ENCODE data around the gene FAM13A.

- no peak for TF ChIP-seq POLR2AphosphoS5 (IDR thresholded peaks at IDR 0.05)
- no peak for TF ChIP-seq CTCF (IDR thresholded peaks at IDR 0.05; ENCODE audit: poor library complexity, severe bottlenecking)
- TF ChIP-seq REST (IDR thresholded peaks at IDR 0.05; ENCODE audit: borderline replicate concordance) = no peak
- no peak for TF ChIP-seq EP300 (conservative IDR thresholded peaks at IDR 0.05; ENCODE audit: poor library complexity, severe bottlenecking)
Measured at GRCh38 chr4:88734403-88734949, 322.5 kb downstream of the FAM13A start.
